ENCODE results near the gene LAMA2.

LAMA2 gene

DNA sequence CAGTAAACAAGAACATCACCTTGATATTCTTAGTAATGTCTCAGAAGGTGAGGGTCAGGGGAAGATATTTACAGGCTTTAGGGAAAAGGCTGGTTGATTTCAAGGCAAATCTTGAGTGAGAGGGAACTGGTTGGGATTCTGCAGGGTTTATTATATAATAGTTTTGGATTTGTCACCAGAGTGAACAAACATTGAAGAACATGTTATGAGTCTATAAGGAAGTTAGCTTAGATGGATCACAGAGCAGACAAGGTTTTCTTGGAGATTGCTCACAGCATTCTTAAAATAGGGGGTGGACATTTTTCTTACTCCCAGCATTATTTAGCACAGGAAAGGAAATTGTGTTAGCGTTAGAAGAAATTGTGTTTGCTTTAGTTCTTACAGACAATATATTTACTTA is 324.9 kb downstream of the LAMA2 start:
- H3K9ac ChIP-seq (ENCODE audit: insufficient read length) = peak overlapping the region; percentile 65
- TF ChIP-seq EZH2 (IDR thresholded peaks at IDR 0.05) (no peak), POLR2AphosphoS5 (IDR thresholded peaks at IDR 0.05; ENCODE audit: borderline replicate concordance, low read depth, low read length) (no peak), FOXP2 (optimal IDR thresholded peaks at IDR 0.05; ENCODE audit: control extremely low read depth, extremely low read length, insufficient read depth) (no peak)

DNA sequence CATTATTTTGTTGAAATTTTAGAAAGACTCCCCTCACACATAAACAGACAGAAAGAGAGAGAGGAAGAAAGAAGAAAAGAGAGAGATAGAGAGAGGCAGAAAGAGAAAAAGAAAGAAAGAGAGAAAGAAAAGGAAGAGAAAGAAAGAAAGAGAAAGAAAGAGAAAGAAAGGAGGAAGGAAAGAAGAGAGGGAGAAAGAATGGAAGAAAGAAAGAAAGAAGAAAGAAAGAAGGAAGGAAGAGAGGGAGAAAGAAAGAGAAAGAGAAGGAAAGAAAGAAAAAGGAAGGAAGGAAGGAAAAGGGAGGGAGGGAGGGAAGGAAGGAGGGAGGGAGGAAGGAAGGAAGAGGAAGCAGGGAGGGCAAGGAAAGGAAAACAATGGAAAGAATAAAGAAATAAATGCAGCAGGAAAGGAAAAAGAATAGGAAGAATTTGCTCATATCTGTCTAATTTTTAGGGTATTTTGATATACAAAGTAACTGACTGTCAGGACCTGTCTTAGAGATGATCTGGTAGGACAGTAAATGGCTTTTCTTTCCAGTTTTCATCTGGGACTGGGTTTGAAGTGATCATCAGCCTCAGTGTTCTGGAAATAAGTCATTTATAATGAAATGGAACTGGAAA is 325.6 kb downstream of the LAMA2 start:
- no peaks in the 10 kb centered on the region for H3K36me3 ChIP-seq (ENCODE audit: insufficient read depth, low read length)
- H3K9me3 ChIP-seq (ENCODE audit: low read depth, low read length) = no peaks in the 10 kb centered on the region; the same call in 1 of the 2 replicates
- TF ChIP-seq EZH2 (IDR thresholded peaks at IDR 0.05) = no peak
- TF ChIP-seq POLR2AphosphoS5 (IDR thresholded peaks at IDR 0.05; ENCODE audit: borderline replicate concordance, low read depth, low read length) = no peak; the same call in 1 of the 2 replicates
- no peak for TF ChIP-seq FOXP2 (optimal IDR thresholded peaks at IDR 0.05; ENCODE audit: control extremely low read depth, extremely low read length, insufficient read depth)
- H3K4me3 ChIP-seq = peak overlapping the region; percentile 28; the same call in 1 of the 2 replicates
- no peak for DNase-seq (ENCODE audit: low read depth, low spot score)
- H3K9ac ChIP-seq (ENCODE audit: insufficient read length) = peak overlapping the region; percentile 65
- peak overlapping the region; percentile 97 for H3K27ac ChIP-seq

More for the DNA sequence above, 324.9 kb downstream of the LAMA2 start:
- Histone ChIP-seq H3K4me3 (peak overlapping the region; percentile 24; the same call in 1 of the 2 replicates), H3K36me3 (ENCODE audit: insufficient read depth, low read length) (no peaks in the 10 kb centered on the region), H3K27ac (peak overlapping the region; percentile 97), H3K9me3 (ENCODE audit: low read depth, low read length) (no peaks in the 10 kb centered on the region; the same call in 1 of the 2 replicates)
- no peak for DNase-seq (ENCODE audit: low read depth, low spot score)

GRCh38 chr6:129209355-129209754 is 326.4 kb downstream of the LAMA2 start:
- no peak for DNase-seq (ENCODE audit: low read depth, low spot score)
- H3K9ac ChIP-seq (ENCODE audit: insufficient read length) = no peak overlapping the region
- H3K9me3 ChIP-seq (ENCODE audit: low read depth, low read length) = no peaks in the 10 kb centered on the region; the same call in 1 of the 2 replicates
- no peaks in the 10 kb centered on the region for H3K36me3 ChIP-seq (ENCODE audit: insufficient read depth, low read length)
- TF ChIP-seq EZH2 (IDR thresholded peaks at IDR 0.05) (no peak), POLR2AphosphoS5 (IDR thresholded peaks at IDR 0.05; ENCODE audit: borderline replicate concordance, low read depth, low read length) (no peak), FOXP2 (optimal IDR thresholded peaks at IDR 0.05; ENCODE audit: control extremely low read depth, extremely low read length, insufficient read depth) (no peak)
- peak overlapping the region; percentile 97 for H3K27ac ChIP-seq
- peak overlapping the region; percentile 28; the same call in 1 of the 2 replicates for H3K4me3 ChIP-seq

DNA sequence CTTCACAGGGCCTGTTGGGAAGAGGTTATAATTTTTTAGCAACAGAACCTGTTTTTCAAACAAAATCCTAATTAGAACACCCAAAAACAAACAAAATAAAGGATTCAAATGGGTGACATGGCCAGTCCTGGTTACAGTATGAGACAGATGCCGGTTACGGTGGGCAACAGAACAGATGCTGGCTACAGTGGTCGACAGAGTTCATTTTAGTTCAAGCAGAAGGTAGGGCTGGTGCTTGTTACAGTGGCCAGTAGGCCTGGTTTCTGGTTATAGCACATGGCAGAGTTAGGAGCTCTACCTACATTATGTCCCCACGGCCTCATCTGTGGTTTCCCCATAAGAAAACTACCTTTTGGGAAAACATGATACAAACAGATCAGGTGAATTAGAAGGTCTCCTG is 327.7 kb downstream of the LAMA2 start:
- no peak overlapping the region for H3K9ac ChIP-seq (ENCODE audit: insufficient read length)
- no peak overlapping the region for H3K4me3 ChIP-seq
- H3K9me3 ChIP-seq (ENCODE audit: low read depth, low read length) = no peaks in the 10 kb centered on the region; the same call in 1 of the 2 replicates
- H3K27ac ChIP-seq = no peak overlapping the region
- no peaks in the 10 kb centered on the region for H3K36me3 ChIP-seq (ENCODE audit: insufficient read depth, low read length)
- DNase-seq (ENCODE audit: low read depth, low spot score) = no peak
- TF ChIP-seq POLR2AphosphoS5 (IDR thresholded peaks at IDR 0.05; ENCODE audit: borderline replicate concordance, low read depth, low read length) = no peak
- no peak for TF ChIP-seq EZH2 (IDR thresholded peaks at IDR 0.05)
- no peak for TF ChIP-seq FOXP2 (optimal IDR thresholded peaks at IDR 0.05; ENCODE audit: control extremely low read depth, extremely low read length, insufficient read depth)

DNA sequence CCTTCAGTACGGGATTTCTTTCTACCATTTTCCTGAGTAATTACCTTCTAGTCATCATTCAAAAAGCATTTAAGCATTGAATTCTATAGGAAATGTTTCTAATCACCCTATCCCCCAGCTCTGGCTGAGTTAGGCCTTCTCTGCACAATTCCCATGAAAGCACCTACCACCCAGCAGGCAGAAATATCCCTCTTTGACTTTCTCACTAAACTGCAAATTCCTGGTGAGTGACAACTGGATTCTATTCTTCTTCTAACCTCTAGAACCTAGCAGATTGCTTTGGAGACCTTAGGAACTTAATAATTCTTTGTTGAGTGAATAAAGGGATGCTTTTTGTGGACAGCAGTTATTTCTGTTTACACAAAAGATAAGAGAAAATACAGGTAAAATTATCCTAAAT is 328.7 kb downstream of the LAMA2 start:
- H3K9me3 ChIP-seq (ENCODE audit: low read depth, low read length) = no peaks in the 10 kb centered on the region; the same call in 1 of the 2 replicates
- no peak for DNase-seq (ENCODE audit: low read depth, low spot score)
- H3K4me3 ChIP-seq = no peak overlapping the region
- H3K36me3 ChIP-seq (ENCODE audit: insufficient read depth, low read length) = no peaks in the 10 kb centered on the region
- H3K27ac ChIP-seq = peak overlapping the region; percentile 60; the same call in 1 of the 2 replicates
- H3K9ac ChIP-seq (ENCODE audit: insufficient read length) = no peak overlapping the region
- TF ChIP-seq POLR2AphosphoS5 (IDR thresholded peaks at IDR 0.05; ENCODE audit: borderline replicate concordance, low read depth, low read length) (no peak), EZH2 (IDR thresholded peaks at IDR 0.05) (no peak), FOXP2 (optimal IDR thresholded peaks at IDR 0.05; ENCODE audit: control extremely low read depth, extremely low read length, insufficient read depth) (no peak)

- Histone ChIP-seq H3K4me3 (no peak overlapping the region), H3K9me3 (ENCODE audit: low read depth, low read length) (no peaks in the 10 kb centered on the region; the same call in 1 of the 2 replicates), H3K9ac (ENCODE audit: insufficient read length) (no peak overlapping the region), H3K36me3 (ENCODE audit: insufficient read depth, low read length) (no peaks in the 10 kb centered on the region), H3K27ac (peak overlapping the region; percentile 60; the same call in 1 of the 2 replicates)
- no peak for DNase-seq (ENCODE audit: low read depth, low spot score)
- TF ChIP-seq POLR2AphosphoS5 (IDR thresholded peaks at IDR 0.05; ENCODE audit: borderline replicate concordance, low read depth, low read length) = no peak
- TF ChIP-seq FOXP2 (optimal IDR thresholded peaks at IDR 0.05; ENCODE audit: control extremely low read depth, extremely low read length, insufficient read depth) = no peak
- TF ChIP-seq EZH2 (IDR thresholded peaks at IDR 0.05) = no peak
Measured at GRCh38 chr6:129212081-129212480, 329.1 kb downstream of the LAMA2 start.

- no peak overlapping the region for H3K4me3 ChIP-seq
- H3K27ac ChIP-seq = no peak overlapping the region
- no peak for DNase-seq (ENCODE audit: low read depth, low spot score)
- no peak overlapping the region for H3K9ac ChIP-seq (ENCODE audit: insufficient read length)
- no peaks in the 10 kb centered on the region for H3K36me3 ChIP-seq (ENCODE audit: insufficient read depth, low read length)
- no peaks in the 10 kb centered on the region; the same call in 1 of the 2 replicates for H3K9me3 ChIP-seq (ENCODE audit: low read depth, low read length)
- TF ChIP-seq POLR2AphosphoS5 (IDR thresholded peaks at IDR 0.05; ENCODE audit: borderline replicate concordance, low read depth, low read length) = no peak
- TF ChIP-seq FOXP2 (optimal IDR thresholded peaks at IDR 0.05; ENCODE audit: control extremely low read depth, extremely low read length, insufficient read depth) = no peak
- no peak for TF ChIP-seq EZH2 (IDR thresholded peaks at IDR 0.05)
Measured at GRCh38 chr6:129215246-129215645, 332.3 kb downstream of the LAMA2 start.

DNA sequence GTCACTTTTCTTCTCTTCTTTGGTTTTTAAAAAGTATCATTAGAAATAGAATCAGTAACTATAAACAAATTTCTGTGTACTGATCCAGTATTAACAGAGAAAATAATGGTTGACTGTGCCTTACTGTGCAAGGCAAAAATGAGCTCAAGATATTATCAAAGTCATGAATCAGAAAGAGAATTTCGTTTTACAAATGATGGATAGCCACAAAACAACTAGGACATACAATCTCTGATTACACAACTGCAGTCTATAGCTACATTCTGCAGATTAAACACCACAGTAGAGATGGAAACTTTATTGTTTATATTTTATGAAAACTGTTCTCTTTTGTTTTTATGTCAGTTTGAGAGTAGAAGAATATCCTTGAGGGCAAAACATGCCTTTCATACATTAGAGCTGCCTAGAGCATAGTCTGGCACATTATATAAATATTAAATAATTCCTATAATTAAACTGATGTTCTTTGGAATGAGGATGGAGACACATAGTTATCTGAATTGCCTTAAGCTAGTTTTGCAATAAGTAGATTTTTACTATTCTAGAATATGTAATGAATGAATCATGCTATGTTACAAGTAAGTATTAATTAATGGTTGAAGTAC is 333.1 kb downstream of the LAMA2 start:
- no peak for TF ChIP-seq POLR2AphosphoS5 (IDR thresholded peaks at IDR 0.05; ENCODE audit: borderline replicate concordance, low read depth, low read length)
- no peak for TF ChIP-seq EZH2 (IDR thresholded peaks at IDR 0.05)
- TF ChIP-seq FOXP2 (optimal IDR thresholded peaks at IDR 0.05; ENCODE audit: control extremely low read depth, extremely low read length, insufficient read depth) = no peak
- DNase-seq (ENCODE audit: low read depth, low spot score) = no peak
- no peak overlapping the region for H3K9ac ChIP-seq (ENCODE audit: insufficient read length)
- no peak overlapping the region for H3K4me3 ChIP-seq
- H3K36me3 ChIP-seq (ENCODE audit: insufficient read depth, low read length) = no peaks in the 10 kb centered on the region
- no peaks in the 10 kb centered on the region; the same call in 1 of the 2 replicates for H3K9me3 ChIP-seq (ENCODE audit: low read depth, low read length)
- H3K27ac ChIP-seq = peak overlapping the region; percentile 33; the same call in 1 of the 2 replicates

All from SK-N-MC (cell line).